ENCODE results near the gene SECISBP2L.
"Not testable (repeated sequence)": the region's sequence is repeated elsewhere in the genome, so short reads cannot be mapped to it uniquely, and the experiment has no call there.

- TF ChIP-seq POLR2AphosphoS5, POLR2A, CTCF (IDR thresholded peaks at IDR 0.05): not testable (repeated sequence)
These were observed 75.3 kb downstream of the SECISBP2L start for GRCh38 chr15:48970926-48971325.
